ENCODE results near the gene TMEM271.
"Not testable (repeated sequence)": the region's sequence is repeated elsewhere in the genome, so short reads cannot be mapped to it uniquely, and the experiment has no call there.

Gene TMEM271

DNA sequence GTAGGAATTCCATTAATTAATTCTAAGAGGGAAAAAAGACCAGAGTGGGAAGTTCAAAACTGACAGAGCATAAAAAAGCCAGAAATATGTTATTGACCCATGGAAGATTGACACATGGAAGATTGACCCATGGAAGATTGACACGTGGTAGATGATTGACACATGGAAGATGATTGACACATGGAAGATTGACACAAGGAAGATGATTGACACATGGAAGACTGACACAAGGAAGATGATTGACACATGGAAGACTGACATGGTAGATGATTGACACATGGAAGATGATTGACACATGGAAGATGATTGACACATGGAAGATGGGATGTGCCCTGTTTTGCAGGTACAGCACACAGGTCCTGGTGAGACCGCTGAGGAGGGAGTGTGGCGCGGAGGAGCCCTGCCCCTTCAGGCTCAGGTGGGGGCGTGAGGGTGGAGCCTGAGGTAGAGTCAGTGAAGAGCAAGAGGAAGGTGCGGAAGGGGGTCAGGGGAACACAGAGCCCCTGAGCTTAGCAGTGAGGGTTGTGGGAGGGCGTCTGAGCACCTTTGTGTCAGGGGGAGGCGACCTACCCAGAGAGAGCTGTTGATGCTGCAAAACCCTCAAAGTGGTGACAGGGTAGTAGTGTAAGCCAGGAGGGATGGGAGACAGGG is 33.4 kb upstream of the TMEM271 start:
- DNase-seq: no peak

DNA sequence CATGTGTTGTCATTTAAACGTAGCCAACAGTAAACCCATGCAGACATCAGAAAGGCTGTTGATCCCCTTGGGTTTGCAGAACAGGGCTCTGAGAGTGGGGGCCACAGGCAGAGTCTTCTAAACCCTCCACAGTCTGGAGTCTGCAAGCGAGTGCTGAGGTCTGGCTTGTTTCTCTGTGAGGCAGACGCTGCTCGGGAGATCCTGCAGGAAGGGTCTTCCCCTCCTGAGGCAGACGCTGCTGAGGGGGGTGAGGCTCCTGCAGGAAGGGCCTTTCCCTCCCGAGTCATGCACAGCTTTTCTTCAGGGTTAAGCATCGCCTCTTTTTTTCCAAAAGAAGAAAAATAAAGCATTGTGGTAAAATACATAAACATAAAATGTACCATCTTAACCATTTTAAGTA is 32.1 kb upstream of the TMEM271 start:
- no peak for DNase-seq

DNA sequence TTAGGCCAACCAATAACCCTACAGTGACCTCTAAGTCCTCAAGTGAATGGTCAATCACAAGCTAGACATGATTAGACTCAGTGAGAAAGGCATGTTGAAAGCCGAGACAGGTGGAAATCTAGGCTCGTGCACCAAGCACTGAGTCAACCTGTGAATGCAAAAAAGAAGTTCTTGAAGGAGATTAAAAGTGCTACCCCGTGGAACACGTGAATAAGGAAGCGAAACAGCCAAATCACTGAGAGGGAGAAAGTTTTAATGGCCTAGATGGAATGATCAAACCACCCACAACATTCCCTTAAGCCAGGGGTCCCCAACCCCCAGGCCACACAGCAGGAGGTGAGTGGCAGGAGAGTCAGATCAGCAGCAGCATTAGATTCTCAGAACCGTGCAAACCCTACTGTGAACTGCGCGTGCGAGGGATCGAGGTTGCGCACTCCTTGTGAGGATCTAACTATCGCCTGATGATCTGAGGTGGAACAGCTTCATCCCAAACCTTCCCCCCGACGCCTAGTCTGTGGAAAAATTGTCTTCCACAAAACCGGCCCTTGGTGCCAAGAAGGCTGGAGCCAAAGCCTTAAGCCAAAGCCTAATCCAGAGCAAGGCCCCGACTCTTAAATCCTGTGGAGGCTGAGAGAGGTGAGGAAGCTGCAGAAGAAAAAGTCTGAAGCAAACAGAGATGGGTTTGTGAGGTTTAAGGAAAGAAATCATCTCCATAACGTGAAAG is 29.8 kb upstream of the TMEM271 start:
- no peak for DNase-seq

DNA sequence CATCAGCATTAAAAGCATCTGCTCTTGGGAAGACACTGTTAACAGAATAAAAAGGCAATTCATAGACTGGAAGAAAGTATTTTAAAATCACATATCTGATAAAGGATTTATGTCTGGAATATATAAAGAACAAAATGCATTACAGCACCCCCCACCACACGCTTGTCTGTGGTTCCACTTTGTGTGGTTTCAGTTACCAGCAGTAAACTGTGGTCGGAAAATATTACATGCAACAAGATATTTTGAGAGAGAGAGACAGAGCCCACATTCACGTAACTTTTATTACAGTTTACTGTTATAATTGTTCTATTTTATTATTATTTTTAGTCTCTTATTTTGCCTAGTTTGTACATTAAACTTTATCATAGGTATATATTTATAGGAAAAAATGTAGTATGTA is 28.0 kb upstream of the TMEM271 start:
- DNase-seq: no peak

DNA sequence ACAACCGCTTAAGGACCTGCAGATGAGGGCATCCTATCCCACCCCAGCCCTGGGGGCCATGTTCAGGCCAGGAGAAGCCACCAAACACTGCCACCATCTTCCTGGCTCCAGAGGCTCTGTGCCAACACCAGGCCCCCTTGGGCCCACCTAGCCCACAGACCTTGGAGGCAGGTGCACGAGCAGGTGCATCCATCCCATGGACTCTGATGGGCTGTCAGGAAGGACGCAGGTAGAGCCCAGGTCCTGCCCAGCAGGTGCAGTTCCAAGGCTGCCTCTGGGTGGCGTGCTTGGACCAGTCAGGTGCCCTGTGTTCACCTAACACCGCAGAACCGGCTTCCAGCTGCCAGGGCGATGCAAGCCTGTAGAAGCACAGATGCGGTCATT is 26.5 kb upstream of the TMEM271 start:
- DNase-seq: peak; percentile 31 to 43

DNA sequence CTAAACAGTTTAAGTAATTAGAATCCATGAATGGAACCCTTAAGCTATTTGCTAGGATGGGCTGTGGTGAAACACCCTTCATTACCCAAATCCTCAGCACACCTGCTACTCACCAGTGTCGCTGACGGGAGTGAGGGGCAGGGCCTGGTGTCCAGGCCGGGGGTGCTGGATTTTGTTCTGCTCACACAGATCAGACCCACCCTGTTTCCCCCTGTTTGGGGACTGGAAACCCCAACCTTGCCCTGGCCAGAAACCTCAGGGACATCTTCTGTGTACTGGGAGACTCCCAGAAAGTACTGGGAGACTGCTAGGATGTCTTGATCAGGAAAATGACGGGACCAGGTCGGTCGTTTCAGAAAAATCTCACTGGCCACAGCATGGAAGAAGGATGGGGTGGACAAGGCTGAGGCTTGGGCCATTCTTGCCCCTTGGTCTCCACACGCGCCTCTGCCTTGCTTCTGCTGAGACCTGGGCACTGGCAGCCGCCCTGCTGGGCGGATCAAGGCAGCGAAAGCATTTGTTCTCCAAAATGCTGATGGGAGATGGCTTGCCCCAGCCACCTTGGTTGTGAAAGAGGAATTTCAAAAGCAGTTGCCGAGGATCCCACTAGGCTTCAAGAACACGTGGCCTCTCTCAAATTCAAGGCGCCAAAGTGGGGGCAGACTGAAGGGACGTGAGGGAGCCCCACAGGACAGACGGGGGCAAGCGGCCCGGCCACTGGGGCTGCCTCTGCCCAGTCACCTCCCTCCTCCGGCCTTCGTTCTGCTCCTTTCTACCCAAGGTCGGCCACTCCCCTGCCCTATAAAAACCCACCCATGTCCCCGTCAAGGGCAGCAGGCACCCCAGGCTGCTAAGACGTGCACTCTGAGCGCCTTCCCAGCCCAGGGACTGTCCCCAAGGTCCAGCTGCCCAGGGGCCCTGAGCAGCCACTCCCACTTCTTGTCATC is 25.8 kb upstream of the TMEM271 start:
- no peak for DNase-seq

DNA sequence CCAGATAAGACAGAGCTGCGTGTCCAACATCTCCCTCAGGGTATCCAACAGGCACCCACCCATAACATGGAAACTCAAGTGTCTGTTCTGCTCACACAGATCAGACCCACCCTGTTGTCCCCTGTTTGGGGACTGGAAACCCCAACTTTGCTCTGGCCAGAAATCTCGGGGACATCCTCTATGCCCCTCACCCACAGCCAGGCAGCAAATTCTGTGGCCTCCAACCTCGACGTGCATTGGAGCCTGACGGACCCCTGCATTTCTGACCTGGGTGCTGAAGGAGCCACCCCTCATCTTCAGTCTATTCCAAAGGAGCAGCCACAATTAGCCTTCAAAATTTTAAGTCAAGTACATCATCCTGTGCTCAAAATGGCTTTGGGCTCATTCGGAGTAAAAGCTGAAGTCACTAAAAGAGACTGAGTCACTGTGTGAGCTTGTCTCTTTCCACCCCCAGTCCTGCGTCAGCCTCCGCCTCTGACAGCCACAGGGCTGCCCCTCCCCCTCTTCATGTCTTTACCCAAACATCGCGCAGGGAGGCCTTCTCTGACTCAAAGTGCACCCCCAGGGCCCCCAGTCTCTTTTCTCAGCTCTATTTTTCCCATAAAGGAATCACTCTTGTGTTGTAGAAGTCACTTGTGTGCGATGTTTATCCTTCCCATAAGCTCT is 24.9 kb upstream of the TMEM271 start:
- DNase-seq: no peak

DNA sequence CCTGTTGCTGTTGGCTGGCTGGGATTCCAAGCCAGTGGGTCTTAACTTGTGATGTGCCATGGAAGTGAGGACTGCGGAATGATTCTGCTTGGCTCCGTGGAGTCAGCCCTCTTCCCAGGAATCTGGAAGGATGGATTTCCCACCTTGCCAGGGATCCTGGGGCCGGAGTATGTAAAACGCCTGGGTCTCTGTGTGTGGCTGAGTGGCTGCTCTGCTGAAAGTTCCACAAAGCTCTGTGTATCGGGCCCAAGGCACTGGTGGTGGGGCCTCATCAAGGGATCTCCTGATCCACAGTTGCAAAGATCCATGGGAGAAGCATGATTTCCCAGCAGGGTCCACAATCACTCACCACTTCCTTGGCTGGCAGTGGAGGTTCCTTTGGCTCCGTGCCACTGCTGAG is 24.1 kb upstream of the TMEM271 start:
- no peak for DNase-seq

DNA sequence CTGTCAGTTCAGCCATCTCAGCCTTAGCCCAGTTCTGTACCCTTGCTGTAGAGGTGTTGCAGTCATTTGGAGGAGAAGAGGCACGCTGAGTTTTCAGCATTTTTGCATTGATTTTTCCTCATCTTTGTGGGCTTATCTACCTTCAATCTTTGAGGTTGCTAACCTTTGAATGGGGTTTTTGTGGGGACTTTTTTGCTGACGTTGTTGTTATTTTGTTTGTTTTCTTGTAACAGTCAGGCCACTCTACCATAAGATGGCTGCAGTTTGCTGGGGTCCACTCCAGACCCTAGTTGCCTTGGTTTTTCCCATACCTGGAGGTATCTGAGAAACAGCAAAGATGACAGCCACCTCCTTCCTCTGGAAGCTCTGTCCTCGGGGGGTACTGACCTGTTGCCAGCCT is 22.8 kb upstream of the TMEM271 start:
- no peak for DNase-seq

DNA sequence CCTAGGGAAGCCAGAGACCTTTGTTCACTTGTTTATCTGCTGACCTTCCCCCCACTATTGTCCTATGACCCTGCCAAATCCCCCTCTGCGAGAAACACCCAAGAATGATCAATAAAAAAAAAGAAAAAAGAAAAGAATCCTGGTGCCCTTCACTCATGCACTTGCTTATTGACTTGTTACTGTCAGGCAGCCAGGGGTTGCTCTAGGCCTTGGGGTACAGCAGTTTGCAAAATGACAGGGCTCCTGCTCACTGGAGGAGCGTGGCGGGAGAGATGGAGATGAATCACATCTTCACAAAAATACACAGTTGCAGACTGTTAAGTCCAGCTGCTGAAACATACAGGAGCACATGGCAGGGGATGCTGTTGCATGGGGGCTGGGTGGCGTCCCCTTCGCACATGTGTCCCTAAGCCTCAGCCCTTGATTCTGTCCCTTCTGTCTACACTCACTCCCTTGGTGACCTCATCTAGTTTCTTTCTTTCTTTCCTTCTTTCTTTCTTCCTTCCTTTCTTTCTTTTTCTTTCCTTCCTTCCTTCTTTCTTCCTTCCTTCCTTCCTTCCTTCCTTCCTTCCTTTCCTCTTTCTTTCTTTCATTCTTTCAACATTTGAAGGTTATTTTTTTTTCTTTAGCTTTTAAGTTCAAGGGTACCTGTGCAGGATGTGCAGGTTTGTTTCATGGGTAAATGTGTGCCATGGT is 16.9 kb upstream of the TMEM271 start:
- no peak for DNase-seq

DNA sequence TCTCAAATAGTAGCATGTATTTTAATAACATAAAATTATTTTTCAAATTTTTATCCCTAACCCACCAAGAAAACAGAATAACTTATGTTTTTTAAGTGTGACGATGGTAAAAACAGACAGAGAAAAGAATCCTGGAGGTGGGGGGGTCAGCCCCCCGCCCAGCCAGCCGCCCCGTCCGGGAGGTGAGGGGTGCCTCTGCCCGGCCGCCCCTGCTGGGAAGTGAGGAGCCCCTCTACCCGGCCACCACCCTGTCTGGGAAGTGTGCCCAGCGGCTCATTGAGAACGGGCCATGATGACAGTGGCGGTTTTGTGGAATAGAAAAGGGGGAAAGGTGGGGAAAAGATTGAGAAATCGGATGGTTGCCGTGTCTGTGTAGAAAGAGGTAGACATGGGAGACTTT is 16.1 kb upstream of the TMEM271 start:
- DNase-seq: not testable (repeated sequence)

DNA sequence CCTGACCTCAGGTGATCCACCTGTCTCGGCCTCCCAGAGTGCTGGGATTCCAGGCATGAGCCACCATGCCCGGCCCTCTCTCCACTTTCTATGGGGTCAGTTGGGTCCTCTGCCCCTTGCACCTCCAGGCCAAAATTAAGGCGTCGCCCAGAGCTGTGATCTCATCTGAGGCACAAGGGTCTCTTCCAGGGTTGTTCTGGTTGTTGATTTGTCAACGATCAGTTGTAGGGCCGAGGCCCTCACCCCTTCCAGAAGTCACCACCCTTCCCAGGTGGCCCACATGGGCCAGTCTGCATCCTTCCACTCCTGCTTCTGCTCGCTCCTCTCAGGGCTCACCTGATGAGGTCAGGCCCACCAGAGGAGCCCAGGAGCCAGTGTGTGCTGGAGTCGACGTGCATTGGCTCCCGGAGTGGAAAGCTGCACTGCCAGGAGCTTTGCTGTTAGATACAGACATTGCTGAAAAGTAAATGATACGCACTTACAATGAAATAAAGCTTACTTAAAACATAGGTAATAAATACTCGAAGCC is 14.3 kb upstream of the TMEM271 start:
- no peak for DNase-seq

DNA sequence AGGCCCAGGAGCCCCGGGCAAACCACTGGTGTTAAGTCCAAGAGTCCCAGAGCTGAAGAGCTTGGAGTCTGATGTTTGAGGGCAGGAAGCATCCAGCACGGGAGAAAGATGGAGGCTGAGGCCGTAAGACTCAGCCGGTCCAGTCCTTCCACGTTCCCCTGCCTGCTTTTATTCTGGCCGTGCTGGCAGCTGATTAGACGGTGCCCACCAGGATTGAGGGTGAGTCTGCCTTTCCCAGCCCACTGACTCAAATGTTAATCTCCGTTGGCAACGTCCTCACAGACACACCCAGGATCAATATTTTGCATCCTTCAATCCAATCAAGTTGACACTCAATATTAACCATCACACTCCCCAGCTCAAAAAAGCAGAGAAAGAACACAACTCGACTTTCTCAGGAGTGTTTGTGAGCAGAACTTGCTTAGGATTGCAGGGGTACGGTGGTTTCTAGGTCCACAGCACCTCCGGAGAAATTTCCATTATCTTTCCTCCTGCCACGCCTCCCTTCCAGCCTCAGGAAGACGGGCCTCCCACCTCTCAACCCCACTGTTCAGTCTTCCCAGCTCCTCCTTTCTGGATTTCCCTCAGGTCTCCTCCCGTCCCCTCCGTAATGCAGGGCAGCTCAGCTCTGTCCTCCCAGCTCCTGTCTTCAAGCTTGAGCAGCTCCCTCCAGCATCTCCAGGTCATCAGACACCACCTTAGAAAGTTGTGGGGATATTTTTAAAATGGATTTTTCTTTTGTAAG is 13.3 kb upstream of the TMEM271 start:
- no peak for DNase-seq

DNA sequence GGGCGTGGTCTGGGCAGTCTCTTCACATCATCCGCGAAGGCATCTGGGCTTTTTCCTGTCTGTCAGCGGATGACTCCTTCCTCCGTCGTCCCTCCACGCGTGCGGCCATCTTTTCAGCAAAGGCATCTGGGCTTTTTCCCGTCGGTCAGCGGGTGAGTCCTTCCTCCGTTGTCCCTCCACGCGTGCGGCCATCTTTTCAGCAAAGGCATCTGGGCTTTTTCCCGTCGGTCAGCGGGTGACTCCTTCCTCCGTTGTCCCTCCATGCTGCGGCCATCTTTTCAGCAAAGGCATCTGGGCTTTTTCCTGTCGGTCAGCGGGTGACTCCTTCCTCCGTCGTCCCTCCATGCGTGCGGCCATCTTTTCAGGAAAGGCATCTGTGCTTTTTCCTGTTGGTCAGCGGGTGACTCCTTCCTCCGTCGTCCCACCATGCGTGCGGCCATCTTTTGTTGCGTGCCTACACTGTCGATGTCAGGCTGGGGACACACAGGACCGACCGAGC is 12.3 kb upstream of the TMEM271 start:
- no peak for DNase-seq

DNA sequence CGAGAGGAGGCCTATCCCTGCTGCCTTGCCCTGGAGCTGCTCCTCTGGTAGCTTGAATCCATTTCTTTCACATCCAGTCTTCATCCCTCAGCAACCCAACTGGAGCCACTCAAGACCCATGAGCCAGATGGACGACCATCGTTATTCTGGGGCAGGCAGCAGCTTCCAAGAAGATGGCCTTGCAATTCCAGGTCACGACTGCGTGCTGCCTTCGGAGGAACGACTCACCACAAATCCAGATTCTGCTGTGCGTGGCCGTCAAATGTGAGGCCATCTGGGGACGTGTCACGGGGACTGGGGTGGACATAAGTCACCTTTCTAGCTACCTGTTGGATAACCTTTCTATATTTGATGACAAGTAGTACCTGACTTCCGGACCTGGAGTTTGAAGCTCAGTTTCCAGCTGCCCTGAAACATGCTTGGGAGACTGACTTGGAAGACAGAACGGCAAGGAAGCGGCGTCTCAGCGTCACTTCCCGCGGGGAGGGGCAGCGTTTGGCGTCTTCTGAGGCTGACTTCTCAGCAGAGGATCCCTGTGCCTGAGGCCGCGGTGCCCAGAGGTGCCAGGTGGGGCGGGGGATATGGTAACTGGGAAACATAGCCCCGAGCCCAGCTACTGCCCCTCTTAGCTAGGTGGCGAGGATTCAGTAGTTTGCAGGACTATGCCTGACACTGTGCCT is 11.7 kb upstream of the TMEM271 start:
- no peak for DNase-seq

DNA sequence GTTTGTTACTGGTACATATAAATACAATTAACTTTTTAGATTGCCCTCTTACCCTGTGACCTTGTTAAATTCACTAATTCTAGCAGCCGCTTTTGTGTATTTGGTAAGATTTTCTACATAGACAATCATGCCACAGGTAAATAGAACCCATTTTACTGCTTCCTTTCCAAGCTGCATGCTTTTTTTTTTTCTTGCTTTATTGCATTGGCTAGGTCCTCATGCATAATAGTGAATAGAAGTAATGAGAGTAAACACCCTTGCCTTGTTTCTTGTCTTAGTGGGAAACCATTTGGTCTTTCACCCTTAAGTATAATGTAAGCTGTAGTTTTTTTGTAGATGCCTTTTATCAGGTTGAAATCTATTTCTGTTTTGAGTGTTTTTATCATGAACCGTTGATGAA is 7.7 kb upstream of the TMEM271 start:
- DNase-seq: no peak

DNA sequence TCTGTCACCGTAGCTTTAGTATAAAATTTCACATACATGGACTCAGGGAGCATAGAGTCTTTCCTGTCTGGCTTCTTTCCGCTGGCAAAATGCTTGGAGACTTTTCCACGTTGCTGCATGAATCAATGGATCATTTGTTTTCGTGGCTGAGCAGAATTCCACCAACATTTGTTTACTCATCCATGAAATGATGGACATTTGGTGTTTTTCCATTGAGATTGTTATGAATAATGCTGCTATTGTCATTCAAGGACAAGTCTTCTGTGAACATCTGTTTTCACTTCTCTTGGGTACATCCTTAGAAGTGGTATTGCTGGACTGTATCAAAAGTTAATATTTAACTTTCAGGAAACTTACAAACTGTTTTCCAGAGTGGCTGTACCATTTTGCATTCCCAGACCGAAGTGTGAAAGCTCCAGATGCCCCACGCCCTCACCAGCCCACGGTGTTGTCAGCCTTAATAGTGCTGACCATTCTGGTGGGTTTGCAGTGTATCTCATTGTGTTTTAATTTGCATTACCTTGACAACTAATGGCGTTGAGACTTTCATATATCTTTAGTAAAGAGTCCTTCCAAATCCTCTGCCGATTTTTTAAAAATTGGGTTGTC is 5.8 kb upstream of the TMEM271 start:
- DNase-seq: no peak

DNA sequence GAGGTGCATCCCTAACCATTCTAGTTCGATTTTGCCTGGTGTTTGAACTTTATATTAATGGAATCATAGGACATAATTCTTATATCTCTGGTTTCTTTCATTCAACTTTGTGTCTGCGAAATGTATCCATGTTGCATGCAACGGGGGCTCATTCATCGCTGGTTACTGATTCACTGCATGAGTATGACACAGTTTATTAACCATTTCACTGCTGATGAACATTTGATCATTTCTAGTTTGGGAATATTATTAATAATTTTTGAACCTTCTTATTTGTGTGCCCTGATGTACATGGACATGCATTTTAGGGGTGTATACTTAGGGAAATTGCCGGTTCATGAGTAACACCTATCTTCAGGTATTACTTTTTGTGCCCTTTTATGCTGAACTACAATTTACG is 5.1 kb upstream of the TMEM271 start:
- DNase-seq: no peak

DNA sequence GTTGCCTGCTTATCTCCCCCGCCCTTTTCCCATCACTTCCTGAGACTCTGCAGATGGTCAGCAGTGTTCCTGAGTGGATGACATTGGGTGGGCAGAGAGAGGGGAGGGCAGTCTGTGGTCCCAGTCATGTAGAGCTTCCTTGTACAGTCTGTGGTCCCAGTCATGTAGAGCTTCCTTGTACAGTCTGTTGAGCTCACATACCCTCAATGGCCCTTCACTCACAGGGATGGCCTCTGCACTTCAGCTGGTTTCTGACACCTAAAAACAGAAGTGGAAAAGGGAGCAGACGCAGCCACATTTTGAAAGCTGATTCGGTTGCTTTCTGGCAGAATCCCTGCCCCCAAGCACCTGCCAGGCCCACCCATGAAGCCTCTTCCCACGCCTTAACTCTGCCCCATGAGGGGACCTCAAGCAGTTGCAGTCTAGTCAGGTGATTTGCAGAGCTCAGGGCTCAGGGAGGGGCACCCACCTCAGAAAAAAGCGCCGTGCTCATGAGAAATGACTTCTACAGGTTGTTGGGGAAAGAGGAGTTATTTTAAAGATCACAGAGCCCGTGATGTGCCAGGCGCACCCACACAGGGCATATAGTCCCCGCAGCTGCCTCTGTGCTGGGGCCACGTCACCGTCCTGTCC is 3.6 kb upstream of the TMEM271 start:
- no peak for DNase-seq
